ENCODE data around the gene NRDE2.

The NRDE2 gene

GRCh38 chr14:90297876-90298629 lies 33.7 kb downstream of the NRDE2 start:
- TF ChIP-seq, protein P1, sequence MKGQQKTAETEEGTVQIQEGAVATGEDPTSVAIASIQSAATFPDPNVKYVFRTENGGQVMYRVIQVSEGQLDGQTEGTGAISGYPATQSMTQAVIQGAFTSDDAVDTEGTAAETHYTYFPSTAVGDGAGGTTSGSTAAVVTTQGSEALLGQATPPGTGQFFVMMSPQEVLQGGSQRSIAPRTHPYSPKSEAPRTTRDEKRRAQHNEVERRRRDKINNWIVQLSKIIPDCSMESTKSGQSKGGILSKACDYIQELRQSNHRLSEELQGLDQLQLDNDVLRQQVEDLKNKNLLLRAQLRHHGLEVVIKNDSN (IDR thresholded peaks at IDR 0.05): no peak
- no peak for TF ChIP-seq NFIC (IDR thresholded peaks at IDR 0.05)
- TF ChIP-seq REST (IDR thresholded peaks at IDR 0.05; ENCODE audit: low read depth): no peak
- no peak for TF ChIP-seq ZBTB7A (IDR thresholded peaks at IDR 0.05; ENCODE audit: low read depth)
- no peak for TF ChIP-seq EP300 (IDR thresholded peaks at IDR 0.05; ENCODE audit: borderline replicate concordance)
- no peak for TF ChIP-seq YY1 (IDR thresholded peaks at IDR 0.05; ENCODE audit: low read depth)
- no peak for TF ChIP-seq TCF12 (IDR thresholded peaks at IDR 0.05; ENCODE audit: low read depth)
- TF ChIP-seq EGR1 (IDR thresholded peaks at IDR 0.05): no peak
- TF ChIP-seq FOXM1 (IDR thresholded peaks at IDR 0.05; ENCODE audit: borderline replicate concordance, low read depth): no peak
- TF ChIP-seq TEAD4 (IDR thresholded peaks at IDR 0.05): no peak
- TF ChIP-seq CREB1 (IDR thresholded peaks at IDR 0.05; ENCODE audit: low read depth): no peak
- no peak for TF ChIP-seq TAF1 (IDR thresholded peaks at IDR 0.05; ENCODE audit: low read depth)
- no peak for TF ChIP-seq CEBPB (IDR thresholded peaks at IDR 0.05)
- no peak for TF ChIP-seq MAX (IDR thresholded peaks at IDR 0.05)
- TF ChIP-seq RAD21 (IDR thresholded peaks at IDR 0.05; ENCODE audit: low read depth): no peak

- TF ChIP-seq REST (IDR thresholded peaks at IDR 0.05; ENCODE audit: low read depth): no peak
- TF ChIP-seq YY1 (IDR thresholded peaks at IDR 0.05; ENCODE audit: low read depth): no peak
- no peak for TF ChIP-seq TCF12 (IDR thresholded peaks at IDR 0.05; ENCODE audit: low read depth)
These were observed 35.1 kb downstream of the NRDE2 start for GRCh38 chr14:90296641-90297040.

GRCh38 chr14:90295870-90296516 lies 35.7 kb downstream of the NRDE2 start:
- no peak for TF ChIP-seq MAX (IDR thresholded peaks at IDR 0.05)
- no peak for TF ChIP-seq TCF12 (IDR thresholded peaks at IDR 0.05; ENCODE audit: low read depth)
- no peak for TF ChIP-seq RAD21 (IDR thresholded peaks at IDR 0.05; ENCODE audit: low read depth)
- TF ChIP-seq ZBTB7A (IDR thresholded peaks at IDR 0.05; ENCODE audit: low read depth): no peak
- no peak for TF ChIP-seq REST (IDR thresholded peaks at IDR 0.05; ENCODE audit: low read depth)
- TF ChIP-seq NFIC (IDR thresholded peaks at IDR 0.05): no peak
- TF ChIP-seq CREB1 (IDR thresholded peaks at IDR 0.05; ENCODE audit: low read depth): no peak

GRCh38 chr14:90294872-90295271 lies 36.9 kb downstream of the NRDE2 start:
- no peak for TF ChIP-seq EP300 (IDR thresholded peaks at IDR 0.05; ENCODE audit: borderline replicate concordance)
- TF ChIP-seq RAD21 (IDR thresholded peaks at IDR 0.05; ENCODE audit: low read depth): no peak
- TF ChIP-seq CREB1 (IDR thresholded peaks at IDR 0.05; ENCODE audit: low read depth): no peak
- TF ChIP-seq FOXM1 (IDR thresholded peaks at IDR 0.05; ENCODE audit: borderline replicate concordance, low read depth): no peak
- no peak for TF ChIP-seq YY1 (IDR thresholded peaks at IDR 0.05; ENCODE audit: low read depth)
- no peak for TF ChIP-seq REST (IDR thresholded peaks at IDR 0.05; ENCODE audit: low read depth)
